K562 (cell line): ENCODE measurements around the gene NPR2. TPM values are rescaled to one million over a fixed set of nuclear protein-coding genes. Genes with fewer than 3 reads are reported as not detected.

Source experiments
- ATAC-seq: fragments of 200-7000 bp; cut with Tn5 transposase; 3 replicates; pipeline ENCODE4 v1.9.1; 2020; ENCODE audit warnings: moderate library complexity
- BruUV-seq: library from RNA; stranded (reverse); fragments of 400-500 nt; replicated peaks from 2 replicates; lab custom pipeline; 2021; lab: Mats Ljungman, UMichigan
- CTCF ChIA-PET: fragments of 300-600 bp; formaldehyde crosslinking; extraction: SDS; loops from one replicate; lab custom pipeline; 2021; ENCODE audit warnings: low intra/inter-chr PET ratio; lab: Yijun Ruan, JAX
- POLR2A ChIA-PET: fragments of 300-600, 350-650 bp; sonication (Branson Sonifier 250); formaldehyde crosslinking; extraction: SDS; loops from one replicate; lab custom pipeline; 2021; ENCODE audit warnings: antibody characterized with exemption, inconsistent platforms; lab: Yijun Ruan, JAX
- DNase-seq, 4 experiments: peaks; one replicate each; pipeline versions ENCODE4 v3.0.0 to v3.0.0-alpha.2; 2011 to 2018; ENCODE audit warnings: low spot score in 3 of 4, mixed read lengths in 3 of 4; ENCODE audit errors: extremely low read depth in 1 of 4
- FAIRE-seq: peaks from 2 replicates; lab custom pipeline; 2011; peaks lifted over from hg19 to GRCh38; lab: Jason Lieb, UNC
- H2AFZ ChIP-seq: 2 replicates; pipeline ENCODE4 v1.6.0; 2011; ENCODE audit warnings: low read depth, low read length, control low read depth, inconsistent platforms
- H3K27ac ChIP-seq: fragments of 200-600 bp; 3 replicates; pipeline ENCODE4 v1.8.0; 2011; ENCODE audit warnings: low read depth, mild to moderate bottlenecking, control low read depth, inconsistent platforms, low read length, moderate library complexity, mixed read lengths; ENCODE audit errors: extremely low read depth
- H3K27me3 ChIP-seq, 2 experiments: fragments of 300-600 bp in 1 of 2; 2 replicates in 1 of 2; 3 replicates in 1 of 2; pipeline versions ENCODE4 v1.6.0 to v1.8.0; 2011; ENCODE audit warnings: inconsistent platforms in 2 of 2, low read length in 2 of 2, mild to moderate bottlenecking in 1 of 2, mixed read lengths in 1 of 2, moderate library complexity in 1 of 2; ENCODE audit not compliant: control insufficient read depth in 2 of 2, insufficient read depth in 2 of 2
- H3K36me3 ChIP-seq: fragments of 300-600 bp; 3 replicates; pipeline ENCODE4 v1.8.0; 2011; ENCODE audit warnings: mild to moderate bottlenecking, low read length, inconsistent platforms; ENCODE audit not compliant: control insufficient read depth, insufficient read depth
- H3K4me1 ChIP-seq, 2 experiments: fragments of 200-600 bp in 1 of 2; replicated peaks in 1 of 2; 2 replicates in 1 of 2; 3 replicates in 1 of 2; pipeline versions ENCODE4 v1.5.1 to v1.8.0; 2011; ENCODE audit warnings: inconsistent platforms in 2 of 2, low read length in 2 of 2, mild to moderate bottlenecking in 1 of 2, mixed read lengths in 1 of 2, moderate library complexity in 1 of 2; ENCODE audit not compliant: control insufficient read depth in 2 of 2, insufficient read depth in 2 of 2
- H3K4me2 ChIP-seq: 2 replicates; pipeline ENCODE4 v1.6.1; 2011; ENCODE audit warnings: low read length, control low read depth, inconsistent platforms, mixed read lengths; ENCODE audit not compliant: insufficient read depth
- H3K4me3 ChIP-seq: fragments of 200-600 bp; sonication (generic), shearing (Covaris generic); 2 replicates; pipeline ENCODE4 v1.5.1; 2016; ENCODE audit warnings: control low read depth, inconsistent platforms
- H3K79me2 ChIP-seq: fragments of 200-600 bp; 3 replicates; pipeline ENCODE4 v1.8.0; 2011; ENCODE audit warnings: low read length, inconsistent platforms; ENCODE audit not compliant: control insufficient read depth, insufficient read depth
- H3K9ac ChIP-seq, 2 experiments: 2 replicates each; pipeline versions ENCODE4 v1.6.0 to v1.6.1; 2011; ENCODE audit warnings: low read depth in 2 of 2, low read length in 2 of 2, control low read depth in 1 of 2, inconsistent platforms in 1 of 2, mild to moderate bottlenecking in 1 of 2, mixed read lengths in 1 of 2; ENCODE audit not compliant: insufficient read depth in 1 of 2
- H3K9me1 ChIP-seq: one replicate; pipeline ENCODE4 v1.6.0; 2011; ENCODE audit warnings: inconsistent platforms, mild to moderate bottlenecking, low read length, moderate library complexity; ENCODE audit not compliant: control insufficient read depth, insufficient read depth
- H3K9me3 ChIP-seq: replicated peaks from 2 replicates; pipeline ENCODE4 v1.5.1; 2011; ENCODE audit warnings: low read depth, low read length, inconsistent platforms; ENCODE audit not compliant: control insufficient read depth, insufficient read depth
- H4K20me1 ChIP-seq: replicated peaks from 2 replicates; pipeline ENCODE4 v1.6.1; 2011; ENCODE audit warnings: low read length, inconsistent platforms, mixed read lengths; ENCODE audit not compliant: control insufficient read depth, insufficient read depth
- CCNT2 ChIP-seq: IDR thresholded peaks from 2 replicates; pipeline ENCODE4 v1.6.1; 2011; ENCODE audit warnings: borderline replicate concordance, low read depth, mild to moderate bottlenecking, moderate library complexity, mixed read lengths, low read length; ENCODE audit not compliant: insufficient read length; ENCODE audit errors: extremely low read depth
- CREB1 ChIP-seq, 2 experiments: sonication (generic) in 1 of 2; formaldehyde crosslinking in 1 of 2; IDR thresholded peaks; 2 replicates each; pipeline versions ENCODE4 v1.6.1 to v1.8.0; 2012 to 2022; ENCODE audit warnings: inconsistent platforms in 1 of 2, mild to moderate bottlenecking in 1 of 2, missing genetic modification reagents in 1 of 2, moderate library complexity in 1 of 2
- DLX4 ChIP-seq: fragments of 250-450 bp; sonication (Bioruptor Pico); IDR thresholded peaks from 2 replicates; pipeline ENCODE4 v1.6.1; 2021; ENCODE audit warnings: mild to moderate bottlenecking
- EGR1 ChIP-seq: fragments of 450-650 bp; conservative IDR thresholded peaks from 2 replicates; pipeline ENCODE4 v1.6.1; 2017; ENCODE audit warnings: mild to moderate bottlenecking
- FOXA3 ChIP-seq, 2 experiments: fragments of 450-650 bp in 1 of 2; sonication (generic) in 1 of 2; formaldehyde crosslinking; IDR thresholded peaks in 1 of 2; conservative IDR thresholded peaks in 1 of 2; 2 replicates each; pipeline versions ENCODE4 v1.4.0 to v1.8.0; 2020 to 2022; ENCODE audit warnings: mild to moderate bottlenecking in 2 of 2, missing genetic modification reagents in 1 of 2
- HNRNPUL1 ChIP-seq: fragments of 200-400 bp; formaldehyde crosslinking; IDR thresholded peaks from 2 replicates; pipeline ENCODE4 v1.6.1; 2017; ENCODE audit warnings: low read length
- LCOR ChIP-seq: sonication (generic); formaldehyde crosslinking; IDR thresholded peaks from 2 replicates; pipeline ENCODE4 v1.8.0; 2022; ENCODE audit warnings: mild to moderate bottlenecking, missing genetic modification reagents
- LEF1 ChIP-seq: fragments of 450-650 bp; IDR thresholded peaks from 2 replicates; pipeline ENCODE4 v1.6.1; 2016; ENCODE audit warnings: mild to moderate bottlenecking
- MAFK ChIP-seq: IDR thresholded peaks from 2 replicates; pipeline ENCODE4 v1.6.1; 2011; ENCODE audit warnings: low read length, improper control_type of control experiment
- MTA3 ChIP-seq: fragments of 450-650 bp; formaldehyde crosslinking; IDR thresholded peaks from 2 replicates; pipeline ENCODE4 v1.6.1; 2017; ENCODE audit warnings: mild to moderate bottlenecking, borderline replicate concordance
- MTF1 ChIP-seq: fragments of 250-450 bp; sonication (Bioruptor Pico); IDR thresholded peaks from 2 replicates; pipeline ENCODE4 v1.9.0; 2021; ENCODE audit warnings: moderate library complexity, mild to moderate bottlenecking, inconsistent platforms, borderline replicate concordance
- POU5F1 ChIP-seq: fragments of 150-350 bp; IDR thresholded peaks from 2 replicates; pipeline ENCODE4 v1.6.1; 2014; ENCODE audit warnings: borderline replicate concordance, low read length, low read depth, mild to moderate bottlenecking; ENCODE audit not compliant: partially characterized antibody
- SMAD3 ChIP-seq: fragments of 450-650 bp; formaldehyde crosslinking; conservative IDR thresholded peaks from 2 replicates; pipeline ENCODE4 v1.4.0; 2020; ENCODE audit warnings: mild to moderate bottlenecking
- SMARCA5 ChIP-seq: fragments of 450-650 bp; IDR thresholded peaks from 2 replicates; pipeline ENCODE4 v1.6.1; 2016
- TAF15 ChIP-seq: fragments of 200-400 bp; formaldehyde crosslinking; IDR thresholded peaks from 2 replicates; pipeline ENCODE4 v1.6.1; 2017; ENCODE audit warnings: mild to moderate bottlenecking, low read depth, low read length, moderate library complexity
- TAF9B ChIP-seq: fragments of 450-650 bp; IDR thresholded peaks from 2 replicates; pipeline ENCODE4 v1.6.1; 2018; ENCODE audit warnings: mild to moderate bottlenecking; ENCODE audit not compliant: partially characterized antibody
- ZNF561 ChIP-seq: fragments of 450-650 bp; formaldehyde crosslinking; conservative IDR thresholded peaks from 2 replicates; pipeline ENCODE4 v1.4.0; 2020; ENCODE audit warnings: mild to moderate bottlenecking, moderate library complexity
- WGBS: fragments of 100-300 bp; shearing (Covaris generic); methylation state at CpG from one replicate; pipeline ENCODE4 v1.1.6; 2016; ENCODE audit warnings: low coverage, mixed read lengths; ENCODE audit not compliant: insufficient coverage; ENCODE audit errors: missing lambda C conversion rate; 5-methylcytosine and 5-hydroxymethylcytosine counted together
- in situ Hi-C: fragments of 300-500 bp; cut with MboI; formaldehyde crosslinking; loops from 4 replicates; pipeline ENCODE4 v1.15.0; 2018; ENCODE audit warnings: inconsistent platforms, mixed read lengths
- intact Hi-C: fragments of 100-400 bp; cut with micrococcal nuclease; formaldehyde crosslinking; loops from 2 replicates; pipeline ENCODE4 v1.14.2; 2022
- polyA plus RNA-seq, 8 experiments: library from polyadenylated mRNA; depleted of rRNA in 4 of 8; stranded (reverse) in 5 of 8; unstranded in 3 of 8; fragments of >200 nt; fragmentation: Nextera tagmentation in 2 of 8; fragmentation: Illumina TruSeq in 1 of 8; extraction: Ambion mirVana in 2 of 8; extraction: Trizol in 1 of 8; gene quantifications; 2 replicates each; pipeline versions ENCODE4 v1.2.1 to v1.2.3, GENCODE V29; 2011 to 2014; ENCODE audit warnings: inconsistent platforms in 1 of 8, missing spikeins in 1 of 8
- total RNA-seq, 7 experiments: library from RNA; depleted of rRNA in 6 of 7; stranded (reverse); fragments of >200 nt in 6 of 7; fragmentation: Illumina TruSeq in 2 of 7; extraction: Trizol in 2 of 7; gene quantifications; 2 replicates each; pipeline versions ENCODE4 v1.2.1 to v1.2.3, GENCODE V29; 2011 to 2021; ENCODE audit warnings: low replicate concordance in 1 of 7
- TF ChIP-seq, protein P1 (sequence below), 2 experiments: fragments of 450-650 bp in 1 of 2; IDR thresholded peaks; 2 replicates each; pipeline ENCODE4 v1.6.1; 2011 to 2017; ENCODE audit warnings: low read depth in 2 of 2, antibody characterized with exemption in 1 of 2, borderline replicate concordance in 1 of 2, low read length in 1 of 2, mild to moderate bottlenecking in 1 of 2, mixed read lengths in 1 of 2; ENCODE audit not compliant: control insufficient read depth in 1 of 2

The NPR2 gene
- total and polyA plus RNA-seq, 9 of the 15 experiments (the other 6 are each of a cell fraction or from before 2014, with no cell fraction given) = 2.4 to 12.9 (median 6.0) TPM

DNA sequence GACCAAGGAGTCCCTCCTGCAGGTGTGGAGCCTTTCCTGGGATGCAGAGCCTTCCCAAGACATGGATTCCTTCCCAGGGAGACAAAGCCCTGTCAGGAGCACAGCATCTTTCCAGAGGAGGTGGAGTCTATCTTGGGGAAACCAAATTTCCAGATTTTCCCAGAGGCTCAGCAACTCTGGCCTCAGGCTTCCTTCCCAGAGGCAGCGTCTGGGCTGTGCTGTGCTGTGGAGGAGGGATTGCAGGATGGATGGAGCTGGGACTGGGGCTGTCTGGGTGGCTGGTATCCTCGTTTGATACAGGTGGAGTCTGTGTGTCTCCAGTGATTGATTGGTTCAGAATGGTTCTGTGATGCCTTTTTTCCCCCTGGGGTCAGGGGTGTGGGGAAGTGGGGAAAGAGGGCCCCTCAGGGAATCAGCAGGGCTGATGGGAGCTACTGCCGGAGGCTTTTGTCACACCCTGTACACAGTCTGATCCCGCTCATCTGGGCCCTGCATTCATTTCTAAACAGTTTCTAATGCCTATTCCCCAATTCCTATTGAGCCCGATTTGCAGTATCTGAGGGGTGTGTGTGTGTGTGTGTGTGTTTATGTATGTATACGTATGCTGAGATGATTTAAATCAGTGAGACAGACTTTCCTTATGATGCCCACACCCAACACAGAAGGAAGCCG, 62.8 kb downstream of the NPR2 start:
- intact Hi-C loops = no loop called here
- no peak for ATAC-seq
- no peaks in the 10 kb centered on the region for H3K4me1 ChIP-seq
- peaks cover 12 to 49% of the 10 kb centered on the region in 2 experiments; a peak in 4 of 5 replicates for H3K27me3 ChIP-seq
- no peaks in the 10 kb centered on the region for H3K36me3 ChIP-seq
- DNase-seq = no peak
- in situ Hi-C loops = no loop called here
- no peaks in the 10 kb centered on the region for H3K9me3 ChIP-seq
- BruUV-seq = no TSS peak
- no peaks in the 10 kb centered on the region for H3K79me2 ChIP-seq
- H4K20me1 ChIP-seq = no peaks in the 10 kb centered on the region
- 0% methylated on average over 7 of the region's 7 CpGs for WGBS
- no peak overlapping the region for H2AFZ ChIP-seq
- ChIA-PET CTCF (no interaction called here), POLR2A (no interaction called here)
- no peaks in the 10 kb centered on the region for H3K9me1 ChIP-seq
- no peak for FAIRE-seq
- no peak overlapping the region for H3K4me2 ChIP-seq
- H3K27ac ChIP-seq = no peak overlapping the region
- no peak overlapping the region for H3K4me3 ChIP-seq
- H3K9ac ChIP-seq = no peak overlapping the region
- TF ChIP-seq MTF1 = no peak
- no peak for TF ChIP-seq HNRNPUL1
- no peak for TF ChIP-seq TAF9B
- no peak for TF ChIP-seq LCOR (CRISPR knock-in tag)
- no peak for TF ChIP-seq SMARCA5
- TF ChIP-seq DLX4 = no peak
- TF ChIP-seq LEF1 = no peak
- no peak for TF ChIP-seq TAF15
- TF ChIP-seq EGR1 = no peak
- no peak for TF ChIP-seq ZNF561
- no peak for TF ChIP-seq POU5F1
- no peak for TF ChIP-seq MTA3
- TF ChIP-seq MAFK = no peak
- no peak for TF ChIP-seq CREB1 (IDR thresholded peaks at IDR 0.05)
- no peak for TF ChIP-seq CREB1 (CRISPR knock-in tag; IDR thresholded peaks at IDR 0.05)
- TF ChIP-seq, protein P1, sequence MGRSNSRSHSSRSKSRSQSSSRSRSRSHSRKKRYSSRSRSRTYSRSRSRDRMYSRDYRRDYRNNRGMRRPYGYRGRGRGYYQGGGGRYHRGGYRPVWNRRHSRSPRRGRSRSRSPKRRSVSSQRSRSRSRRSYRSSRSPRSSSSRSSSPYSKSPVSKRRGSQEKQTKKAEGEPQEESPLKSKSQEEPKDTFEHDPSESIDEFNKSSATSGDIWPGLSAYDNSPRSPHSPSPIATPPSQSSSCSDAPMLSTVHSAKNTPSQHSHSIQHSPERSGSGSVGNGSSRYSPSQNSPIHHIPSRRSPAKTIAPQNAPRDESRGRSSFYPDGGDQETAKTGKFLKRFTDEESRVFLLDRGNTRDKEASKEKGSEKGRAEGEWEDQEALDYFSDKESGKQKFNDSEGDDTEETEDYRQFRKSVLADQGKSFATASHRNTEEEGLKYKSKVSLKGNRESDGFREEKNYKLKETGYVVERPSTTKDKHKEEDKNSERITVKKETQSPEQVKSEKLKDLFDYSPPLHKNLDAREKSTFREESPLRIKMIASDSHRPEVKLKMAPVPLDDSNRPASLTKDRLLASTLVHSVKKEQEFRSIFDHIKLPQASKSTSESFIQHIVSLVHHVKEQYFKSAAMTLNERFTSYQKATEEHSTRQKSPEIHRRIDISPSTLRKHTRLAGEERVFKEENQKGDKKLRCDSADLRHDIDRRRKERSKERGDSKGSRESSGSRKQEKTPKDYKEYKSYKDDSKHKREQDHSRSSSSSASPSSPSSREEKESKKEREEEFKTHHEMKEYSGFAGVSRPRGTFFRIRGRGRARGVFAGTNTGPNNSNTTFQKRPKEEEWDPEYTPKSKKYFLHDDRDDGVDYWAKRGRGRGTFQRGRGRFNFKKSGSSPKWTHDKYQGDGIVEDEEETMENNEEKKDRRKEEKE (IDR thresholded peaks at IDR 0.05; ENCODE audit: borderline replicate concordance in 1 of 2, control insufficient read depth in 1 of 2, low read depth in 2 of 2, low read length in 1 of 2) = no peak
- TF ChIP-seq FOXA3 (CRISPR knock-in tag; conservative IDR thresholded peaks at IDR 0.05 in 1 of 2, IDR thresholded peaks at IDR 0.05 in 1 of 2) = no peak
- TF ChIP-seq CCNT2 = no peak
- no peak for TF ChIP-seq SMAD3 (CRISPR knock-in tag)
